NCI-H1694 (cell line): Measurements from ENCODE around the gene ZNF638.
A peak's percentile ranks its signal among the peaks of the same experiment; 100 is the strongest.
"Not testable (repeated sequence)": the region's sequence is repeated elsewhere in the genome, so short reads cannot be mapped to it uniquely, and the experiment has no call there.

Source experiments
- DNase-seq: peaks from one replicate; lab custom pipeline; 2025; lab: John Stamatoyannopoulos, UW

Gene ZNF638

GRCh38 chr2:71331581-71332434, at the start of gene ZNF638:
Gene ZNF638, plus strand, starts transcription at chr2:71331782. Its CDS starts 17,173 bp downstream, at chr2:71348955.
- DNase-seq: peak; percentile 82

GRCh38 chr2:71281950-71282349, 49.6 kb upstream of the ZNF638 start:
- DNase-seq: no peak

DNA sequence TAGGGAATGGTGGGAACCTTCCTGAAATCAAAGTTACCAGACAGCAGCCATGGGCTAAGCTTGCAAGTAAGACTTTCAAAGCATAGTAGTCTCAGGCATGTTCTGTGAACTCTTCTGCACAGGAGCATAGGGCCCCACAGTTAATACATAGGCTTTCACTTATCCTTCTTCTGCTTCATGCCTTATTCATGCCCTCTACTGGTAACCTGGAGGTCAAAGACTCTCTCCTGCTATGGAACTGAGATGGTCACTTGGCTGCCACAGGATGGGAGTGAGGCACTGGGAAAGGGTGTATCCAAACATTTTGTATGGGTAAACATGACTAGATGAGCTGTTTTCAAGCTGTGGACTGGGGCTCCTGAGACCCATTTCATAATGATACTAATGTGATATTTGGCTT, 49.1 kb upstream of the ZNF638 start:
- DNase-seq: no peak

DNA sequence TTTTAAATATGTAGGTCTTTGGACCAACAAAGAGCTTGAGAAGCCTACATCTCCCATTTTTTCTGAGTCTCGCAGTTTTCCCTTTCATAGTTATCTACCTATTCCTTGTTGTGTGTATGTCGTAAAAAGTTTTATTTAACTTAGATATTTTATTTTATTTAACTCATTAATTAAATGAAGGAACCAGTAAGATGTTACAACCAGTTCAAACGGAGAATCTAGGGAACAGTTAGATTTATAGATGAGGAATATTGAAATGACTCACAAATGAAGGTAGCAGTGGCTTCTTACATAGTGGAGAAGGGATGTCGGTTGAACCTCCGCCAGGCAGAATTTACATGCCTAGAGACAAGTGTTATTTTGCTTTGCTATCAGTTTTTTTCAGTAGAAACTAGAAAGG, 48.5 kb upstream of the ZNF638 start:
- DNase-seq: no peak

DNA sequence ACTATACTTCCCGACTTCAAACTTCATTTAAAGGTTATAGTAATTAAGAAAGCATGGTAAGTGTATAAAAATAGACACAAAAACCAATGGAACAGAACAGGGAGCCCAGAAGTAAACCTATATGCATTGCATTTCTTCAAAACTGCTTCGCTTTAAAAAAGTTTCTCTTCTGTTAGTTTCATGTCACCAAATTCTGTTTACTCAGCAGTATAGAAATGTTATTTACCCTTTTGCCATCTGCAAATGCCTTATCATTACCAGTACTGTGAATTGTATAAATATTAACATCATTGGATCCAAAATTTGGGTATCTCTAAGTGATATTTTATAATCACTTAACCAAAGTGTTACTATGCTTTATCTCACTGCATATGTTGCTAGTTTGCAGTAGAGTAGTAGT, 45.9 kb upstream of the ZNF638 start:
- no peak for DNase-seq

GRCh38 chr2:71291398-71291797, 40.2 kb upstream of the ZNF638 start:
- no peak for DNase-seq

GRCh38 chr2:71292159-71292558, 39.4 kb upstream of the ZNF638 start:
- no peak for DNase-seq

- no peak for DNase-seq
Measured at GRCh38 chr2:71298914-71299313, 32.7 kb upstream of the ZNF638 start.

DNA sequence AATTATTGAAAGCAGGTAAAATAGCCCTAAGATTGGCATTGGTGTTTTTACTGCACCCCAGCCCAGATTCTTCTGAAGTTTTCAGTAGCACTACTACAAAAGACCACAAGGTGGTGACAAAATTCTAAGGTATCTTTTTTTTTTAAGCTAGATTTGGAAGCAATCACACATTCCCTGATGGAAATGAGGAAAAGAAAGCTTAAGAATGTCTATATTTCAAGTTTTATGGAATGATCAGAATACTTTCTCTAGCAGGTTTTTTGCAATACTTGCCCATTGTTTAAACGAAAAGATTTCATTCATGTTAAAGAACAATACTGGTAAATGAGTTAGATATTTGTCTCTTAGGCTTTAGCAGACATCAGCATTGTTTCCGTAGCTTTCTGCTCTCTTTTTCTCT, 32.1 kb upstream of the ZNF638 start:
- DNase-seq: peak; percentile 30

DNA sequence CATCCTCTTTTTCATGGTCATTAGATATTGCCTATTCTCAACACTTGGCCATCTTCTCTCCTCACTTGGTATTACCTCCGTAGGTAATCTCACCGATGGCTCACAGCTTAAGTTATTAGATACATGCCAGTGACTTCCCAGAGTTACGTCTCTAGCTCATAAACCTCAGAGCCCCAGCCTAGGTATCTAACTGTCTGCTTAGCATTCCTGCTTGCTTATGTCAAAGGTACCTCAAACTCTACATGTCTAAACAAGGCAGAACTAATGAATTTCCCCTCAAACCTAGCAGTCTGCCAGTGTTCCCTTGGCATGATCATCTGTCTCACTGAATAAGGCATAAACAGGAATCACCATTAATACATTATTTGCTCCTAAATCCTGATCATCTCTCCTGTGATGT, 27.7 kb upstream of the ZNF638 start:
- DNase-seq: no peak

- DNase-seq: no peak
Measured at GRCh38 chr2:71306762-71307161, 24.8 kb upstream of the ZNF638 start.

GRCh38 chr2:71313016-71313766, 18.4 kb upstream of the ZNF638 start:
- DNase-seq: no peak

DNA sequence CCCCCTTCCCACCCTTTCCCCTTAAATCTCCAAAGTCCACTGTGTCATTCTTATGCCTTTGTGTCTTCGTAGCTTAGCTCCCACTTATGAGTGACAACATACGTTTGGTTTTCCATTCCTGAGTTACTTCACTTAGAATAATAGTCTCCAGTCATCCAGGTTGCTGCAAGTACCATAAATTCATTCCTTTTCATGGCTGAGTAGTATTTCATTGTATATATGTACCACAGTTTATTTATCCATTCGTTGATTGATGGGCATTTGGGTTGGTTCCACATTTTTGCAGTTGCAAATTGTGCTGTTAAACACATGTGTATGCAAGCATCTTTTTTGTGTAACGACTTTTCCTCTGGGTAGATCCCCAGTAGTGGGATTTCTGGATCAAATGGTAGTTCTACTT, 14.5 kb upstream of the ZNF638 start:
- no peak for DNase-seq

DNA sequence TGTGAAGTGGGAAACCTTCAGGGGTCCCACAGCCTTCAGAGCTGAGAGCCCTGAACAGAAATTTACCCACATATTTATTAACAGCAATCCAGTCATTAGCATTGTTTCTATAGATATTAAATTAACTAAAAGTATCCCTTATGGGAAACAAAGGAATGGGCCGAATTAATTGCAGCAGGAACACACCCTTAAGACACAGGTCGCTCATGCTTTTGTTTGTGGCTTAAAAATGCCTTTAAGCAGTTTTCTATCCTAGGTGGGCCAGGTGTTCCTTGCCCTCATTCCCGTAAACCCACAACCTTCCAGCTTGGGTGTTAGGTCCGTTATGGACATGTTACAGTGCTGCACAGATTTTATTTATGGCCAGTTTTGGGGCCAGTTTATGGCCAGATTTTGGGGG, 13.7 kb upstream of the ZNF638 start:
- DNase-seq: not testable (repeated sequence)

DNA sequence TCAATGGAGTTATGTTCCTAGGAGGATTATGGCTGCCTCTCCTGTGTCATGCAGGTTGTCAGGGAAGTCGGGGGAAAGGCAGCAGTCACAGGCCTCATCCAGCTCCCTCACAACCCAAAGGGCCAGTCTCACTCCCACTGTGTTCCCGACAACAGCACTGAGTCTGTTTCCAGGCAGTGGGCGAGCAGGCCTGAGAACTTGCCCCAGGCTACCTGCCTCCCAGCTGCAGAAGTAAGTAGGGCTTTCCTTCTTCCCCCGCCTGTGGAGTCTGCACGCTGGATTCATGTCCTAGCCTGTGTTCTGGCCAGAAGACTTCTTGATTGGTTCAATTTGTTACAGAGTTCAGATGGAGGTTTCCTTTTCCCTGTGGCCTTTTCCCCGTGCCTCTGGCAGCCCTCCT, 8.2 kb upstream of the ZNF638 start:
- DNase-seq: no peak

GRCh38 chr2:71326968-71327367, 4.6 kb upstream of the ZNF638 start:
- no peak for DNase-seq

DNA sequence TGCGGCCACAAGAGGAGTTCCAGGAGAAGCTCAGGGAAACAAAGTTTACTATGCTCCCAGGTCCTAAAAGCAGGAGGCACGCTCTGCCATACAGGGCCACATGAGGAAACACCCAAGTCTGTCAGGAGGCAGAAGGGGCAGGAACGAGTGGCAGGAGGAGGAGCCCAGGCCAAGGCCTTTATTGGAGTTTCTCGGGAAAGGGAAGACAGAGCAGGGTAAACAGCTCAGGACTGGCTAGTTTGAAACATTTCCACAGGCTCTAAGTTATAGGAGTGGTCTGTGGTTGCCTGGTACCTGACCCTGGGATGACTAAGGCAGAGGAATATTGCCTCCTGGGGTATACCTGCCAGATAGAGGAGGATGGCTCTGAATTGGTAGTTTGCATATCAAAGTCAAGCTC, 3.7 kb upstream of the ZNF638 start:
- DNase-seq: no peak

GRCh38 chr2:71330155-71330554, 1.4 kb upstream of the ZNF638 start:
- no peak for DNase-seq

- DNase-seq: no peak
Measured at GRCh38 chr2:71330585-71331330, 824 bp upstream of the ZNF638 start.

- DNase-seq: not testable (repeated sequence)
Measured at GRCh38 chr2:71331331-71331580, 326 bp upstream of the ZNF638 start.

DNA sequence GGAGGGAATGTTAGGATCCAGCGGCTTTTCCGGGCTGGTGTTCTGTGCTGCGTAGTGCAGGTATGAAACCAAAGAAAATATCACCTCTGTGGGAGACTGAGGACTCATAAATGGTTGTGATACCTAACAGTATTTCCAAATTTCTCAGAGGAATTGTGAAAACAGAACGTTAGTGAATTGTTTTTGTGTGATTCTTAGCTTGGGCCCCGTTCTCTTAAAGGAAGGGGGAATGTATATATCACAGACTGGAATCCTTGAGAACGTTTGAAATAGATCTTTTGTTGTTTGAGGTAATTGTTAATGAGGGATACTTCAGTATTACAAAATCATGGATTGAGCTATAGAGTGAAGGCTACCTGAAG, 834 bp downstream of the ZNF638 start:
- DNase-seq: no peak

DNA sequence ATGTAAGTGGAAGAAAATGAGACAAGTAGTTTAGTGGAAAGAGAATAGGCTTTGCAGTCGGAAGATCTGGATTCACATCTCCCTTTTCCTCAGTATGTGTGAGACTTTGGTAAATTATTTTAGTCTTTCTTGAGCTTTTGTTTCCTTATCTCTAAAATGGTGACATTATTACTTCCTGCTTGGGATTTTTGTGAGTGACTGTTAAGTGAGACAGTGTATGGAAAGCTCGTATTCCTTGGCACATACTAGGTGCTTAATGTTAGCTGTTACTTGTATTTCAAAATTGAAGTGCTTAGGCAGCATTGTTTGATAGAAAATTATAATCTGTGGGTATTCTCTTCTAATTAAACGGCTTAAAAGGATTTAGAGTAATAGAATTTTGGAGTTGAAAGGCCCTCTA, 2.0 kb downstream of the ZNF638 start:
- DNase-seq: no peak

GRCh38 chr2:71336384-71336783, 4.8 kb downstream of the ZNF638 start:
- DNase-seq: no peak
